Liver (tissue), 9 donors: Measurements from ENCODE around the gene BUB3. TPM values are rescaled to one million over a fixed set of nuclear protein-coding genes. Genes with fewer than 3 reads are reported as not detected.

ENCODE experiments used
- DNase-seq: peaks from one replicate; pipeline ENCODE4 v3.0.0-alpha.2; 2017; ENCODE audit warnings: low spot score
- H3K27ac ChIP-seq, 2 donors: one replicate each; pipeline ENCODE4 v1.7.0; 2013; ENCODE audit warnings: inconsistent platforms in 2 of 2, low read length in 2 of 2, control low read depth in 1 of 2, low read depth in 1 of 2, mild to moderate bottlenecking in 1 of 2
- H3K27me3 ChIP-seq, 4 donors: one replicate each; pipeline versions ENCODE4 v1.6.1 to v1.7.0; 2013; ENCODE audit warnings: low read length in 3 of 4, inconsistent platforms in 1 of 4, mild to moderate bottlenecking in 1 of 4, moderate library complexity in 1 of 4; ENCODE audit not compliant: control insufficient read depth in 4 of 4, insufficient read depth in 4 of 4
- H3K36me3 ChIP-seq, 4 donors: one replicate each; pipeline versions ENCODE4 v1.6.1 to v1.7.0; 2013; ENCODE audit warnings: low read length in 3 of 4, mild to moderate bottlenecking in 3 of 4, low read depth in 1 of 4, moderate library complexity in 1 of 4; ENCODE audit not compliant: control insufficient read depth in 4 of 4, insufficient read depth in 3 of 4
- H3K4me1 ChIP-seq, 4 donors: one replicate each; pipeline versions ENCODE4 v1.6.1 to v1.7.0; 2013; ENCODE audit warnings: low read length in 3 of 4, mild to moderate bottlenecking in 3 of 4, moderate library complexity in 1 of 4; ENCODE audit not compliant: control insufficient read depth in 4 of 4, insufficient read depth in 4 of 4
- H3K4me3 ChIP-seq, 3 donors: one replicate each; pipeline versions ENCODE4 v1.6.1 to v1.7.0; 2013; ENCODE audit warnings: low read length in 3 of 3, control low read depth in 1 of 3, low read depth in 1 of 3, mild to moderate bottlenecking in 1 of 3
- H3K9ac ChIP-seq, 2 donors: one replicate each; pipeline ENCODE4 v1.7.0; 2013; ENCODE audit warnings: low read length in 2 of 2, mild to moderate bottlenecking in 2 of 2, moderate library complexity in 2 of 2, control low read depth in 1 of 2, low read depth in 1 of 2
- H3K9me3 ChIP-seq, 4 donors: one replicate each; pipeline versions ENCODE4 v1.6.1 to v1.7.0; 2013; ENCODE audit warnings: low read length in 3 of 4; ENCODE audit not compliant: control insufficient read depth in 4 of 4
- ATF3 ChIP-seq: IDR thresholded peaks from 2 replicates; pipeline ENCODE4 v1.6.1; 2016; ENCODE audit warnings: antibody characterized with exemption
- CTCF ChIP-seq: fragments of 150-350 bp; IDR thresholded peaks from 2 replicates; pipeline ENCODE4 v1.5.1; 2017; ENCODE audit warnings: improper control_type of control experiment, low read depth, low read length; ENCODE audit not compliant: missing input control
- EGR1 ChIP-seq, 2 donors: IDR thresholded peaks; 2 replicates each; pipeline ENCODE4 v1.6.1; 2016 to 2018; ENCODE audit warnings: antibody characterized with exemption in 2 of 2, low read depth in 2 of 2
- FOXA1 ChIP-seq: IDR thresholded peaks from 2 replicates; pipeline ENCODE4 v1.6.1; 2016; ENCODE audit warnings: antibody characterized with exemption
- FOXA2 ChIP-seq: IDR thresholded peaks from 2 replicates; pipeline ENCODE4 v1.6.1; 2016; ENCODE audit warnings: antibody characterized with exemption
- GABPA ChIP-seq, 2 donors: IDR thresholded peaks in 1 of 2; conservative IDR thresholded peaks in 1 of 2; 2 replicates each; pipeline ENCODE4 v1.6.1; 2016; ENCODE audit warnings: antibody characterized with exemption in 2 of 2, mild to moderate bottlenecking in 1 of 2, moderate library complexity in 1 of 2
- HNF4A ChIP-seq, 2 donors: conservative IDR thresholded peaks; 2 replicates each; pipeline ENCODE4 v1.6.1; 2016; ENCODE audit warnings: antibody characterized with exemption in 2 of 2, mild to moderate bottlenecking in 2 of 2
- HNF4G ChIP-seq: IDR thresholded peaks from 2 replicates; pipeline ENCODE4 v1.6.1; 2016; ENCODE audit warnings: antibody characterized with exemption
- JUND ChIP-seq, 2 donors: IDR thresholded peaks; 2 replicates each; pipeline ENCODE4 v1.6.1; 2016; ENCODE audit warnings: antibody characterized with exemption in 2 of 2
- MAX ChIP-seq: IDR thresholded peaks from 2 replicates; pipeline ENCODE4 v1.6.1; 2016; ENCODE audit warnings: antibody characterized with exemption
- NR2F2 ChIP-seq: IDR thresholded peaks from 2 replicates; pipeline ENCODE4 v1.6.1; 2016; ENCODE audit warnings: antibody characterized with exemption
- RAD21 ChIP-seq, 2 donors: IDR thresholded peaks; 2 replicates each; pipeline ENCODE4 v1.6.1; 2016; ENCODE audit warnings: antibody characterized with exemption in 2 of 2, mild to moderate bottlenecking in 2 of 2
- REST ChIP-seq: IDR thresholded peaks from 2 replicates; pipeline ENCODE4 v1.6.1; 2016; ENCODE audit warnings: antibody characterized with exemption, mild to moderate bottlenecking
- RXRA ChIP-seq, 2 donors: IDR thresholded peaks; 2 replicates each; pipeline ENCODE4 v1.6.1; 2017 to 2018; ENCODE audit warnings: antibody characterized with exemption in 2 of 2, mild to moderate bottlenecking in 1 of 2
- SP1 ChIP-seq: IDR thresholded peaks from 2 replicates; pipeline ENCODE4 v1.6.1; 2018; ENCODE audit warnings: antibody characterized with exemption, mild to moderate bottlenecking
- TAF1 ChIP-seq: conservative IDR thresholded peaks from 2 replicates; pipeline ENCODE4 v1.6.1; 2016; ENCODE audit warnings: antibody characterized with exemption, mild to moderate bottlenecking
- YY1 ChIP-seq: IDR thresholded peaks from 2 replicates; pipeline ENCODE4 v1.6.1; 2016; ENCODE audit warnings: antibody characterized with exemption, mild to moderate bottlenecking
- ZBTB33 ChIP-seq: IDR thresholded peaks from 2 replicates; pipeline ENCODE4 v1.6.1; 2016; ENCODE audit warnings: antibody characterized with exemption
- WGBS: extraction: QIAGEN DNeasy Blood & Tissue Kit; methylation state at CpG from one replicate; pipeline ENCODE4 v1.1.7; 2013; 5-methylcytosine and 5-hydroxymethylcytosine counted together
- polyA plus RNA-seq, 2 donors: library from polyadenylated mRNA; stranded (reverse) in 1 of 2; unstranded in 1 of 2; fragments of 200-250 nt in 1 of 2; fragments of >200 nt in 1 of 2; fragmentation: Nextera tagmentation in 1 of 2; extraction: Ambion mirVana in 1 of 2; gene quantifications; one replicate each; pipeline versions ENCODE4 v1.2.1 to v1.2.3, GENCODE V29; 2013 to 2015
- total RNA-seq, 2 donors: library from RNA; depleted of rRNA; stranded (reverse); fragments of >200 nt; gene quantifications; one replicate each; pipeline ENCODE4 v1.2.3, GENCODE V29; 2014
- donor health status: healthy.
- donor health status: healthy.
- donor health status: healthy.
- donor health status: healthy.
- donor health status: healthy.

BUB3 gene
- total RNA-seq, result 10 to 100 TPM; 53.0 to 90.9 TPM
- polyA plus RNA-seq, result 10 to 100 TPM; 27.1 to 30.3 TPM

GRCh38 chr10:123154092-123154710 lies at the start of gene BUB3:
TSS of gene BUB3 (plus strand) at chr10:123154402. CDS start at chr10:123154918, 516 bp downstream.
- H3K4me3 ChIP-seq, result peak within 1 kb of the TSS; percentile 70 to 88 (median 81)
- H3K27me3 ChIP-seq, result peaks cover 6 to 24% (median 9%) of the 10 kb centered on the region in 4 donors
- peak within 1 kb of the TSS; percentile 33 to 73 for H3K9ac ChIP-seq
- under 1% methylated on average over 50 of the region's 50 CpGs for WGBS
- peaks cover 0 to 13% (median 6%) of the 10 kb centered on the region in 4 donors for H3K36me3 ChIP-seq
- peak; percentile 93 for DNase-seq
- peaks cover 7 to 36% (median 33%) of the 10 kb centered on the region in 4 donors for H3K4me1 ChIP-seq
- H3K9me3 ChIP-seq, result no peaks in the 10 kb centered on the region
- peak within 1 kb of the TSS; percentile 60 to 79 for H3K27ac ChIP-seq
- TF ChIP-seq ATF3 (no peak), HNF4A (conservative IDR thresholded peaks at IDR 0.05) (no peak), HNF4G (no peak), RXRA (IDR thresholded peaks at IDR 0.05) (peak; percentile 44 to 52), ZBTB33 (peak; percentile 72), FOXA1 (no peak), FOXA2 (no peak), CTCF (peak; percentile 30), RAD21 (IDR thresholded peaks at IDR 0.05) (peak; percentile 17 to 40), MAX (peak; percentile 87), TAF1 (no peak), JUND (IDR thresholded peaks at IDR 0.05) (peak in 1 of 2 donors; percentile 22), SP1 (peak; percentile 91), EGR1 (IDR thresholded peaks at IDR 0.05; ENCODE audit: low read depth in 2 of 2) (peak in 1 of 2 donors; percentile 52), GABPA (IDR thresholded peaks at IDR 0.05 in 1 of 2, conservative IDR thresholded peaks at IDR 0.05 in 1 of 2) (peak; percentile 74 to 94), YY1 (peak; percentile 73), NR2F2 (peak; percentile 3), REST (peak; percentile 35)
